HCT116 (cell line): ENCODE measurements around the gene NFX1. TPM values are rescaled to one million over a fixed set of nuclear protein-coding genes. Genes with fewer than 3 reads are reported as not detected.

ENCODE experiments used
- ATAC-seq: fragments of 200-7000 bp; cut with Tn5 transposase; 2 replicates; pipeline ENCODE4 v1.9.1; 2020; ENCODE audit warnings: mild to moderate bottlenecking, moderate library complexity
- BruUV-seq: library from RNA; stranded (reverse); fragments of 400-500 nt; replicated peaks from 2 replicates; lab custom pipeline; 2021; lab: Mats Ljungman, UMichigan
- CTCF ChIA-PET: fragments of 300-600 bp; sonication (Branson Sonifier 250); formaldehyde crosslinking; loops from one replicate; lab custom pipeline; 2021; ENCODE audit warnings: antibody characterized with exemption; lab: Charles Lee
- POLR2A ChIA-PET: fragments of 300-600, 350-600 bp; sonication (Branson Sonifier 250); formaldehyde crosslinking; loops from one replicate; lab custom pipeline; 2021; ENCODE audit warnings: antibody characterized with exemption; lab: Charles Lee
- RAD21 ChIA-PET, 2 experiments: fragments of 300-600 bp; sonication (Branson Sonifier 250); formaldehyde crosslinking; loops; one replicate each; lab custom pipeline; 2023; ENCODE audit warnings: low total read pairs in 2 of 2; ENCODE audit not compliant: uncharacterized antibody in 2 of 2, unreplicated experiment in 2 of 2, low non-redundant PET in 1 of 2; lab: Charles Lee
- DNase-seq: peaks from one replicate; pipeline ENCODE4 v3.0.0-alpha.2; 2010; ENCODE audit warnings: low read depth, low spot score
- H2AFZ ChIP-seq: fragments of 200-600 bp; shearing (Covaris generic), sonication (generic); 2 replicates; pipeline ENCODE4 v1.6.1; 2017; ENCODE audit warnings: low read depth, mixed run types, mixed read lengths, antibody characterized with exemption, low read length; ENCODE audit not compliant: poor library complexity, severe bottlenecking
- H3K27ac ChIP-seq: 2 replicates; pipeline ENCODE4 v1.5.1; 2012; ENCODE audit warnings: low read depth, low read length
- H3K27me3 ChIP-seq: fragments of 200-600 bp; sonication (generic); 2 replicates; pipeline ENCODE4 v1.6.1; 2016; ENCODE audit warnings: mixed run types, low read length, mixed read lengths; ENCODE audit not compliant: insufficient read depth
- H3K36me3 ChIP-seq, 2 experiments: fragments of 200-500 bp in 1 of 2; fragments of 200-600 bp in 1 of 2; sonication (Bioruptor generic) in 1 of 2; sonication (generic) in 1 of 2; 2 replicates each; pipeline versions ENCODE4 v1.5.1 to v1.6.1; 2014 to 2016; ENCODE audit warnings: low read length in 2 of 2, inconsistent platforms in 1 of 2, mixed read lengths in 1 of 2, mixed run types in 1 of 2; ENCODE audit not compliant: insufficient read depth in 2 of 2, control insufficient read depth in 1 of 2
- H3K4me1 ChIP-seq, 2 experiments: fragments of 200-600 bp in 1 of 2; sonication (generic) in 1 of 2; 2 replicates each; pipeline versions ENCODE4 v1.5.1 to v1.6.1; 2012 to 2017; ENCODE audit warnings: low read length in 2 of 2, inconsistent platforms in 1 of 2, mild to moderate bottlenecking in 1 of 2, mixed read lengths in 1 of 2, mixed run types in 1 of 2, moderate library complexity in 1 of 2; ENCODE audit not compliant: insufficient read depth in 2 of 2, control insufficient read depth in 1 of 2
- H3K4me2 ChIP-seq: fragments of 200-600 bp; sonication (generic); 2 replicates; pipeline ENCODE4 v1.6.1; 2017; ENCODE audit warnings: mixed run types, low read length, mixed read lengths
- H3K4me3 ChIP-seq, 2 experiments: fragments of 200-600 bp in 1 of 2; sonication (generic) in 1 of 2; replicated peaks in 1 of 2; 2 replicates each; pipeline ENCODE4 v1.5.1; 2011 to 2016; ENCODE audit warnings: low read length in 2 of 2, control low read depth in 1 of 2, low read depth in 1 of 2, mild to moderate bottlenecking in 1 of 2, mixed read lengths in 1 of 2, mixed run types in 1 of 2
- H3K79me2 ChIP-seq: fragments of 200-600 bp; sonication (generic); 2 replicates; pipeline ENCODE4 v1.6.1; 2017; ENCODE audit warnings: mild to moderate bottlenecking, mixed run types, low read length, moderate library complexity, mixed read lengths; ENCODE audit not compliant: insufficient read depth
- H3K9ac ChIP-seq: fragments of 200-600 bp; sonication (generic); 2 replicates; pipeline ENCODE4 v1.6.1; 2016; ENCODE audit warnings: low read length, mixed read lengths
- H3K9me2 ChIP-seq: fragments of 200-600 bp; sonication (generic), shearing (Covaris generic); 2 replicates; pipeline ENCODE4 v1.6.1; 2017; ENCODE audit warnings: mixed run types, mild to moderate bottlenecking, moderate library complexity; ENCODE audit not compliant: insufficient read depth
- H3K9me3 ChIP-seq, 2 experiments: fragments of 200-500 bp in 1 of 2; fragments of 200-600 bp in 1 of 2; sonication (Bioruptor generic) in 1 of 2; sonication (generic) in 1 of 2; 2 replicates each; pipeline ENCODE4 v1.6.1; 2014 to 2017; ENCODE audit warnings: low read length in 2 of 2, mixed read lengths in 2 of 2, inconsistent platforms in 1 of 2, low read depth in 1 of 2, mild to moderate bottlenecking in 1 of 2, mixed run types in 1 of 2, moderate library complexity in 1 of 2; ENCODE audit not compliant: control insufficient read depth in 1 of 2, insufficient read depth in 1 of 2
- H4K20me1 ChIP-seq: fragments of 200-600 bp; sonication (generic), shearing (Covaris generic); 2 replicates; pipeline ENCODE4 v1.6.1; 2017; ENCODE audit warnings: mixed run types, mild to moderate bottlenecking, moderate library complexity; ENCODE audit not compliant: insufficient read depth
- CEBPB ChIP-seq: IDR thresholded peaks from 2 replicates; pipeline ENCODE4 v1.6.1; 2012; ENCODE audit warnings: low read depth
- EGR1 ChIP-seq: IDR thresholded peaks from 2 replicates; pipeline ENCODE4 v1.6.1; 2012; ENCODE audit warnings: low read depth
- ELF1 ChIP-seq: IDR thresholded peaks from 2 replicates; pipeline ENCODE4 v1.6.1; 2012; ENCODE audit warnings: low read depth, borderline replicate concordance
- EZH2phosphoT487 ChIP-seq: fragments of 200-600 bp; IDR thresholded peaks from 2 replicates; pipeline ENCODE4 v1.6.1; 2018; ENCODE audit warnings: antibody characterized with exemption, borderline replicate concordance
- FOSL1 ChIP-seq: IDR thresholded peaks from 2 replicates; pipeline ENCODE4 v1.6.1; 2012; ENCODE audit warnings: low read depth
- JUND ChIP-seq: IDR thresholded peaks from 2 replicates; pipeline ENCODE4 v1.6.1; 2012
- POLR2A ChIP-seq: IDR thresholded peaks from 2 replicates; pipeline ENCODE4 v1.7.0; 2011; ENCODE audit warnings: borderline replicate concordance; ENCODE audit not compliant: insufficient read depth, insufficient read length; ENCODE audit errors: extremely low read depth
- POLR2AphosphoS5 ChIP-seq: IDR thresholded peaks from 2 replicates; pipeline ENCODE4 v1.6.1; 2011; ENCODE audit warnings: mild to moderate bottlenecking, low read depth, low read length, moderate library complexity
- RAD21 ChIP-seq: IDR thresholded peaks from 2 replicates; pipeline ENCODE4 v1.6.1; 2012; ENCODE audit warnings: low read depth, mild to moderate bottlenecking
- SIN3A ChIP-seq: IDR thresholded peaks from 2 replicates; pipeline ENCODE4 v1.6.1; 2012; ENCODE audit warnings: low read depth
- SP1 ChIP-seq: IDR thresholded peaks from 2 replicates; pipeline ENCODE4 v1.6.1; 2012; ENCODE audit warnings: low read depth
- TCF7L2 ChIP-seq: IDR thresholded peaks from 2 replicates; pipeline ENCODE4 v1.7.0; 2011; ENCODE audit warnings: borderline replicate concordance, inconsistent platforms; ENCODE audit not compliant: insufficient read depth, insufficient read length; ENCODE audit errors: extremely low read depth
- YY1 ChIP-seq: IDR thresholded peaks from 2 replicates; pipeline ENCODE4 v1.6.1; 2011; ENCODE audit warnings: low read length, low read depth, moderate library complexity, mild to moderate bottlenecking; ENCODE audit not compliant: insufficient replicate concordance; ENCODE audit errors: extremely low read depth
- ZBTB33 ChIP-seq: IDR thresholded peaks from 2 replicates; pipeline ENCODE4 v1.6.1; 2011; ENCODE audit warnings: mild to moderate bottlenecking, low read length, moderate library complexity; ENCODE audit not compliant: insufficient replicate concordance; ENCODE audit errors: extremely low read depth
- ZFX ChIP-seq: fragments of 450-650 bp; IDR thresholded peaks from 2 replicates; pipeline ENCODE4 v1.6.1; 2017
- ZNF274 ChIP-seq: fragments of 200-500 bp; sonication (Bioruptor generic); IDR thresholded peaks from 2 replicates; pipeline ENCODE4 v1.6.1; 2014; ENCODE audit warnings: mild to moderate bottlenecking, low read depth, low read length, inconsistent platforms
- intact Hi-C: fragments of 100-400 bp; cut with micrococcal nuclease; formaldehyde crosslinking; loops from 2 replicates; pipeline ENCODE4 v1.10.0; 2022
- total RNA-seq: library from RNA; stranded (reverse); gene quantifications from one replicate; pipeline ENCODE4 v1.2.1, GENCODE V29; 2021; ENCODE audit not compliant: unreplicated experiment
- TF ChIP-seq, protein P1 (sequence below), 3 experiments: fragments of 200-600 bp in 1 of 3; sonication (generic) in 1 of 3; IDR thresholded peaks in 2 of 3; conservative IDR thresholded peaks in 1 of 3; 2 replicates each; pipeline ENCODE4 v1.5.1; 2012 to 2017; ENCODE audit warnings: low read depth in 2 of 3, low read length in 2 of 3, antibody characterized with exemption in 1 of 3, borderline replicate concordance in 1 of 3, control low read depth in 1 of 3, mild to moderate bottlenecking in 1 of 3, mixed read lengths in 1 of 3, mixed run types in 1 of 3, moderate library complexity in 1 of 3; ENCODE audit not compliant: insufficient read depth in 1 of 3
- TF ChIP-seq, protein P2 (sequence below): IDR thresholded peaks from 2 replicates; pipeline ENCODE4 v1.6.1; 2012

NFX1 gene
- total RNA-seq, 1 experiment from 2014 or later, result 31.7 TPM

GRCh38 chr9:33354651-33355211, 64.4 kb downstream of the NFX1 start (continued):
- TF ChIP-seq SP1, result no peak
- TF ChIP-seq, all 23 proteins: peak for 0

- H4K20me1 ChIP-seq, result no peaks in the 10 kb centered on the region
- ChIA-PET CTCF (no interaction called here), POLR2A (interaction anchor here (2.0 kb wide), 1 partner anchor 331 kb away, joined by 4 read pairs; the partner anchor contains the start of gene DNAJA1), RAD21 (no interaction called here)
- no peaks in the 10 kb centered on the region for H3K4me1 ChIP-seq
- no peaks in the 10 kb centered on the region for H3K9me2 ChIP-seq
- H2AFZ ChIP-seq, result no peak overlapping the region
- H3K27me3 ChIP-seq, result no peaks in the 10 kb centered on the region
- DNase-seq (no peak), ATAC-seq (no peak)
- H3K4me3 ChIP-seq, result no peak overlapping the region
- H3K27ac ChIP-seq, result no peak overlapping the region
- intact Hi-C loops, result loop anchor here (10.0 kb wide), 1 partner anchor 59 kb away; no protein-coding TSS in a partner anchor
- no peak overlapping the region for H3K9ac ChIP-seq
- no peaks in the 10 kb centered on the region for H3K79me2 ChIP-seq
- no TSS peak for BruUV-seq
- no peak overlapping the region for H3K4me2 ChIP-seq
- H3K36me3 ChIP-seq, result peaks cover 0 to 5% of the 10 kb centered on the region in 2 experiments; a peak in 1 of 4 replicates
- H3K9me3 ChIP-seq, result no peaks in the 10 kb centered on the region
- no peak for TF ChIP-seq ELF1
- no peak for TF ChIP-seq ZNF274
- no peak for TF ChIP-seq ZBTB33
- no peak for TF ChIP-seq ZFX
- no peak for TF ChIP-seq YY1
- no peak for TF ChIP-seq POLR2A
- no peak for TF ChIP-seq RAD21
- TF ChIP-seq CEBPB, result no peak
- no peak for TF ChIP-seq POLR2AphosphoS5
- TF ChIP-seq EZH2phosphoT487, result no peak
- TF ChIP-seq JUND, result no peak
- no peak for TF ChIP-seq TCF7L2
- no peak for TF ChIP-seq EGR1
- TF ChIP-seq FOSL1, result no peak
- TF ChIP-seq, protein P1, sequence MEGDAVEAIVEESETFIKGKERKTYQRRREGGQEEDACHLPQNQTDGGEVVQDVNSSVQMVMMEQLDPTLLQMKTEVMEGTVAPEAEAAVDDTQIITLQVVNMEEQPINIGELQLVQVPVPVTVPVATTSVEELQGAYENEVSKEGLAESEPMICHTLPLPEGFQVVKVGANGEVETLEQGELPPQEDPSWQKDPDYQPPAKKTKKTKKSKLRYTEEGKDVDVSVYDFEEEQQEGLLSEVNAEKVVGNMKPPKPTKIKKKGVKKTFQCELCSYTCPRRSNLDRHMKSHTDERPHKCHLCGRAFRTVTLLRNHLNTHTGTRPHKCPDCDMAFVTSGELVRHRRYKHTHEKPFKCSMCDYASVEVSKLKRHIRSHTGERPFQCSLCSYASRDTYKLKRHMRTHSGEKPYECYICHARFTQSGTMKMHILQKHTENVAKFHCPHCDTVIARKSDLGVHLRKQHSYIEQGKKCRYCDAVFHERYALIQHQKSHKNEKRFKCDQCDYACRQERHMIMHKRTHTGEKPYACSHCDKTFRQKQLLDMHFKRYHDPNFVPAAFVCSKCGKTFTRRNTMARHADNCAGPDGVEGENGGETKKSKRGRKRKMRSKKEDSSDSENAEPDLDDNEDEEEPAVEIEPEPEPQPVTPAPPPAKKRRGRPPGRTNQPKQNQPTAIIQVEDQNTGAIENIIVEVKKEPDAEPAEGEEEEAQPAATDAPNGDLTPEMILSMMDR (IDR thresholded peaks at IDR 0.05 in 2 of 3, conservative IDR thresholded peaks at IDR 0.05 in 1 of 3; ENCODE audit: borderline replicate concordance in 1 of 3, insufficient read depth in 1 of 3, low read depth in 2 of 3, low read length in 2 of 3), result no peak
- TF ChIP-seq SIN3A, result no peak
- TF ChIP-seq, protein P2, sequence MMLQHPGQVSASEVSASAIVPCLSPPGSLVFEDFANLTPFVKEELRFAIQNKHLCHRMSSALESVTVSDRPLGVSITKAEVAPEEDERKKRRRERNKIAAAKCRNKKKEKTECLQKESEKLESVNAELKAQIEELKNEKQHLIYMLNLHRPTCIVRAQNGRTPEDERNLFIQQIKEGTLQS, result no peak
Measured at GRCh38 chr9:33355933-33356332, 65.6 kb downstream of the NFX1 start.
